Testis (tissue), 3 donors: Measurements from ENCODE around the gene EEF2K. TPM values are rescaled to one million over a fixed set of nuclear protein-coding genes. Genes with fewer than 3 reads are reported as not detected.

Experiments used
- DNase-seq: peaks from one replicate; pipeline ENCODE4 v3.0.0-alpha.2; 2019
- H3K27ac ChIP-seq, 2 donors: fragments of 200-600 bp; sonication (generic); one replicate each; pipeline ENCODE4 v1.5.1; 2019
- H3K27me3 ChIP-seq: fragments of 200-600 bp; sonication (generic); one replicate; pipeline ENCODE4 v1.5.1; 2019
- H3K36me3 ChIP-seq: fragments of 200-600 bp; sonication (generic); one replicate; pipeline ENCODE4 v1.5.1; 2017; ENCODE audit warnings: low read depth; ENCODE audit errors: missing control alignments
- H3K4me1 ChIP-seq: fragments of 200-600 bp; sonication (generic); one replicate; pipeline ENCODE4 v1.5.1; 2019
- H3K4me3 ChIP-seq, 2 donors: fragments of 200-600 bp; sonication (generic); one replicate each; pipeline ENCODE4 v1.5.1; 2017 to 2019
- H3K9me3 ChIP-seq: fragments of 200-600 bp; sonication (generic); one replicate; pipeline ENCODE4 v1.5.1; 2017
- CTCF ChIP-seq, 3 experiments: fragments of 450-650 bp in 2 of 3; fragments of 200-600 bp in 1 of 3; sonication (generic) in 1 of 3; IDR thresholded peaks; one replicate each; pipeline ENCODE4 v1.5.1; 2016 to 2019; ENCODE audit warnings: antibody characterized with exemption in 3 of 3, mild to moderate bottlenecking in 2 of 3, moderate library complexity in 1 of 3
- POLR2A ChIP-seq: fragments of 450-650 bp; IDR thresholded peaks from one replicate; pipeline ENCODE4 v1.6.1; 2017; ENCODE audit warnings: antibody characterized with exemption, mild to moderate bottlenecking, moderate library complexity
- WGBS, 2 donors: methylation state at CpG; one replicate each; pipeline ENCODE4 v1.1.5; 2018; 5-methylcytosine and 5-hydroxymethylcytosine counted together
- intact Hi-C: fragments of 100-400 bp; cut with DNase I; formaldehyde crosslinking; loops from one replicate; pipeline ENCODE4 v1.15.1; 2023; ENCODE audit warnings: low total_unique reads
- polyA plus RNA-seq: library from polyadenylated mRNA; stranded (reverse); fragments of 350-450 nt; fragmentation: Illumina TruSeq; extraction: RNeasy Lipid Tissue Mini Kit (QIAGEN cat#74804); gene quantifications from one replicate; pipeline ENCODE4 v1.2.3, GENCODE V29; 2014; ENCODE audit warnings: low read depth, low replicate concordance; ENCODE audit not compliant: insufficient read depth
- total RNA-seq, 2 donors: library from RNA; depleted of rRNA; stranded (reverse); fragments of >200 nt; gene quantifications; one replicate each; pipeline ENCODE4 v1.2.3, GENCODE V29; 2016

EEF2K gene
- total and polyA plus RNA-seq, 3 donors from 2014 or later: 6.6 to 11.1 (median 10.2) TPM

- H3K9me3 ChIP-seq: no peaks in the 10 kb centered on the region
- H3K27me3 ChIP-seq: no peaks in the 10 kb centered on the region
- DNase-seq: peak; percentile 12
- H3K4me1 ChIP-seq: no peaks in the 10 kb centered on the region
- no peak overlapping the region for H3K27ac ChIP-seq
- intact Hi-C loops: no loop called here
- no peaks in the 10 kb centered on the region for H3K36me3 ChIP-seq
- no peak for TF ChIP-seq CTCF (IDR thresholded peaks at IDR 0.05)
- no peak for TF ChIP-seq POLR2A
- H3K4me3 ChIP-seq: no peak overlapping the region
- WGBS, 2 donors: 88% methylated on average over 9 of the region's 9 CpGs; no CpG with 5 or more reads in 1 of the 2 donors
These were observed 110.3 kb downstream of the EEF2K start for GRCh38 chr16:22316411-22316811.

- WGBS, 2 donors: 80 to 87% methylated on average over 8 to 17 of the region's 17 CpGs
- DNase-seq: peak; percentile 13
- intact Hi-C loops: no loop called here
- no peaks in the 10 kb centered on the region for H3K27me3 ChIP-seq
- H3K9me3 ChIP-seq: no peaks in the 10 kb centered on the region
- TF ChIP-seq POLR2A (no peak), CTCF (IDR thresholded peaks at IDR 0.05) (no peak)
- no peaks in the 10 kb centered on the region for H3K36me3 ChIP-seq
- H3K4me3 ChIP-seq: no peak overlapping the region
- H3K27ac ChIP-seq: no peak overlapping the region
- H3K4me1 ChIP-seq: no peaks in the 10 kb centered on the region
These were observed 111.0 kb downstream of the EEF2K start for GRCh38 chr16:22317001-22317530.

- no peaks in the 10 kb centered on the region for H3K4me1 ChIP-seq
- intact Hi-C loops: no loop called here
- no peaks in the 10 kb centered on the region for H3K36me3 ChIP-seq
- H3K27ac ChIP-seq: no peak overlapping the region
- H3K4me3 ChIP-seq: no peak overlapping the region
- no peak for DNase-seq
- TF ChIP-seq POLR2A: no peak
- TF ChIP-seq CTCF (IDR thresholded peaks at IDR 0.05): no peak
- no peaks in the 10 kb centered on the region for H3K9me3 ChIP-seq
- WGBS, 2 donors: 91 to 98% methylated on average over 6 of the region's 6 CpGs
- H3K27me3 ChIP-seq: no peaks in the 10 kb centered on the region
These were observed 111.5 kb downstream of the EEF2K start for GRCh38 chr16:22317625-22318024.

- peak; percentile 40 for DNase-seq
- intact Hi-C loops: no loop called here
- H3K27me3 ChIP-seq: no peaks in the 10 kb centered on the region
- H3K4me1 ChIP-seq: no peaks in the 10 kb centered on the region
- H3K9me3 ChIP-seq: no peaks in the 10 kb centered on the region
- WGBS, 2 donors: 83 to 92% methylated on average over 17 to 18 of the region's 18 CpGs
- H3K36me3 ChIP-seq: no peaks in the 10 kb centered on the region
- no peak overlapping the region for H3K4me3 ChIP-seq
- peak in 2 of 3 experiments; percentile 21 to 50 for TF ChIP-seq CTCF (IDR thresholded peaks at IDR 0.05)
- no peak for TF ChIP-seq POLR2A
- H3K27ac ChIP-seq: no peak overlapping the region
These were observed 112.7 kb downstream of the EEF2K start for GRCh38 chr16:22318690-22319358.
